HL-60 (cell line): ENCODE results near the gene RYR3.

Source experiments
- DNase-seq, 2 experiments: peaks; one replicate each; pipeline ENCODE4 v3.0.0-alpha.2; 2010 to 2020; ENCODE audit warnings: low read depth in 1 of 2, low spot score in 1 of 2
- H3K27ac ChIP-seq: fragments of 250-450 bp; sonication (Bioruptor Pico); replicated peaks from 2 replicates; pipeline ENCODE4 v1.5.1; 2020; ENCODE audit warnings: mild to moderate bottlenecking, moderate library complexity
- H3K27me3 ChIP-seq: fragments of 250-450 bp; sonication (Bioruptor Pico); 2 replicates; pipeline ENCODE4 v1.5.1; 2021; ENCODE audit warnings: mild to moderate bottlenecking, moderate library complexity; ENCODE audit not compliant: insufficient read depth, poor library complexity, severe bottlenecking
- H3K4me3 ChIP-seq: replicated peaks from 2 replicates; pipeline ENCODE4 v1.5.1; 2011; ENCODE audit warnings: mild to moderate bottlenecking, control low read depth, low read length; ENCODE audit not compliant: insufficient read depth
- GABPA ChIP-seq: IDR thresholded peaks from 2 replicates; pipeline ENCODE4 v1.6.1; 2012; ENCODE audit warnings: low read depth
- POLR2AphosphoS5 ChIP-seq: IDR thresholded peaks from 2 replicates; pipeline ENCODE4 v1.6.1; 2012; ENCODE audit warnings: low read depth
- SPI1 ChIP-seq: IDR thresholded peaks from 2 replicates; pipeline ENCODE4 v1.6.1; 2012; ENCODE audit warnings: low read depth, mild to moderate bottlenecking, borderline replicate concordance
- TF ChIP-seq, protein P1 (sequence below): IDR thresholded peaks from one replicate; pipeline ENCODE4 v1.5.1; 2011; ENCODE audit warnings: low read length, control low read depth, inconsistent platforms; ENCODE audit not compliant: insufficient read depth
- TF ChIP-seq, protein P2 (sequence below): IDR thresholded peaks from 2 replicates; pipeline ENCODE4 v1.6.1; 2012; ENCODE audit warnings: low read depth; ENCODE audit not compliant: insufficient replicate concordance

RYR3 gene

DNA sequence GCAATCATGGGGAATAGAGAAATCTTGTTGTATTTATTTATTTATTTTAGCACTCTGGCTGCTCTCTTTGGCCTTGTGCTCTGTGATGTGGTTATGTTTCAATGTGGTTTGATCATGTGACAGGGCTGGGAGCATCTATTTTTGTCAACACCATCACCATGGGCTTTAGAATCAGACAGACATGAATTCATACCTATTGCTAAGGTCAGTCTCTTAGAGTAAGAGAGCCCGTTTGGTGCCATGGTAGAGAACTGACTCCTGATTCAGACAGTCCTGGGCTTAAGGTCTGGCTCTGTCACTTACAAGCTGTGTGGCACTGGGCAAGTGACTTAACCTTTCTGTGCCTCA is 157.0 kb downstream of the RYR3 start:
- no peaks in the 10 kb centered on the region for H3K27me3 ChIP-seq
- no peak for DNase-seq
- H3K4me3 ChIP-seq = no peak overlapping the region
- TF ChIP-seq, protein P1, sequence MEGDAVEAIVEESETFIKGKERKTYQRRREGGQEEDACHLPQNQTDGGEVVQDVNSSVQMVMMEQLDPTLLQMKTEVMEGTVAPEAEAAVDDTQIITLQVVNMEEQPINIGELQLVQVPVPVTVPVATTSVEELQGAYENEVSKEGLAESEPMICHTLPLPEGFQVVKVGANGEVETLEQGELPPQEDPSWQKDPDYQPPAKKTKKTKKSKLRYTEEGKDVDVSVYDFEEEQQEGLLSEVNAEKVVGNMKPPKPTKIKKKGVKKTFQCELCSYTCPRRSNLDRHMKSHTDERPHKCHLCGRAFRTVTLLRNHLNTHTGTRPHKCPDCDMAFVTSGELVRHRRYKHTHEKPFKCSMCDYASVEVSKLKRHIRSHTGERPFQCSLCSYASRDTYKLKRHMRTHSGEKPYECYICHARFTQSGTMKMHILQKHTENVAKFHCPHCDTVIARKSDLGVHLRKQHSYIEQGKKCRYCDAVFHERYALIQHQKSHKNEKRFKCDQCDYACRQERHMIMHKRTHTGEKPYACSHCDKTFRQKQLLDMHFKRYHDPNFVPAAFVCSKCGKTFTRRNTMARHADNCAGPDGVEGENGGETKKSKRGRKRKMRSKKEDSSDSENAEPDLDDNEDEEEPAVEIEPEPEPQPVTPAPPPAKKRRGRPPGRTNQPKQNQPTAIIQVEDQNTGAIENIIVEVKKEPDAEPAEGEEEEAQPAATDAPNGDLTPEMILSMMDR = no peak
- TF ChIP-seq SPI1 (no peak), GABPA (no peak), POLR2AphosphoS5 (no peak)
- TF ChIP-seq, protein P2, sequence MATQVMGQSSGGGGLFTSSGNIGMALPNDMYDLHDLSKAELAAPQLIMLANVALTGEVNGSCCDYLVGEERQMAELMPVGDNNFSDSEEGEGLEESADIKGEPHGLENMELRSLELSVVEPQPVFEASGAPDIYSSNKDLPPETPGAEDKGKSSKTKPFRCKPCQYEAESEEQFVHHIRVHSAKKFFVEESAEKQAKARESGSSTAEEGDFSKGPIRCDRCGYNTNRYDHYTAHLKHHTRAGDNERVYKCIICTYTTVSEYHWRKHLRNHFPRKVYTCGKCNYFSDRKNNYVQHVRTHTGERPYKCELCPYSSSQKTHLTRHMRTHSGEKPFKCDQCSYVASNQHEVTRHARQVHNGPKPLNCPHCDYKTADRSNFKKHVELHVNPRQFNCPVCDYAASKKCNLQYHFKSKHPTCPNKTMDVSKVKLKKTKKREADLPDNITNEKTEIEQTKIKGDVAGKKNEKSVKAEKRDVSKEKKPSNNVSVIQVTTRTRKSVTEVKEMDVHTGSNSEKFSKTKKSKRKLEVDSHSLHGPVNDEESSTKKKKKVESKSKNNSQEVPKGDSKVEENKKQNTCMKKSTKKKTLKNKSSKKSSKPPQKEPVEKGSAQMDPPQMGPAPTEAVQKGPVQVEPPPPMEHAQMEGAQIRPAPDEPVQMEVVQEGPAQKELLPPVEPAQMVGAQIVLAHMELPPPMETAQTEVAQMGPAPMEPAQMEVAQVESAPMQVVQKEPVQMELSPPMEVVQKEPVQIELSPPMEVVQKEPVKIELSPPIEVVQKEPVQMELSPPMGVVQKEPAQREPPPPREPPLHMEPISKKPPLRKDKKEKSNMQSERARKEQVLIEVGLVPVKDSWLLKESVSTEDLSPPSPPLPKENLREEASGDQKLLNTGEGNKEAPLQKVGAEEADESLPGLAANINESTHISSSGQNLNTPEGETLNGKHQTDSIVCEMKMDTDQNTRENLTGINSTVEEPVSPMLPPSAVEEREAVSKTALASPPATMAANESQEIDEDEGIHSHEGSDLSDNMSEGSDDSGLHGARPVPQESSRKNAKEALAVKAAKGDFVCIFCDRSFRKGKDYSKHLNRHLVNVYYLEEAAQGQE = no peak
- H3K27ac ChIP-seq = no peak overlapping the region

DNA sequence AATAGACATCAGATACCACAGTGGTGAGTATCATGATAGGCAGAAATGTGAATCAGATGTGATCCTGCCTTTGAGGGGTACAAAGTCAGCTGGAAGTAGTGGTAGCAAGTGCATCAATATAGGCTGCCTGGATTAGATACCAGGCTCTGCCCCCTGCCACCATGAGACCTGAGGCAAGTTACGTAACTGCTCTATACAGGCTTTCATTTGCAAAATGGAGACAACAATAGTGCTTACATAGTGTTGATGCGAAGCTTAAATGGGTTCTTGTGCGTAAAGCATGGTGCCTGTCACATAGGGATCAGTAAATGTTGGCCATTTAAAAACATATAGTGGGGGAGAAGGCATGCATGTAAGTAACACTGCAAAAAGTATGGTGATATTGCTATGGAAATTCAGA is 158.0 kb downstream of the RYR3 start:
- Histone ChIP-seq H3K27ac (no peak overlapping the region), H3K27me3 (no peaks in the 10 kb centered on the region), H3K4me3 (no peak overlapping the region)
- DNase-seq = no peak
- TF ChIP-seq, protein P2 = no peak
- no peak for TF ChIP-seq POLR2AphosphoS5
- TF ChIP-seq GABPA = no peak
- TF ChIP-seq, protein P1 = no peak
- no peak for TF ChIP-seq SPI1

DNA sequence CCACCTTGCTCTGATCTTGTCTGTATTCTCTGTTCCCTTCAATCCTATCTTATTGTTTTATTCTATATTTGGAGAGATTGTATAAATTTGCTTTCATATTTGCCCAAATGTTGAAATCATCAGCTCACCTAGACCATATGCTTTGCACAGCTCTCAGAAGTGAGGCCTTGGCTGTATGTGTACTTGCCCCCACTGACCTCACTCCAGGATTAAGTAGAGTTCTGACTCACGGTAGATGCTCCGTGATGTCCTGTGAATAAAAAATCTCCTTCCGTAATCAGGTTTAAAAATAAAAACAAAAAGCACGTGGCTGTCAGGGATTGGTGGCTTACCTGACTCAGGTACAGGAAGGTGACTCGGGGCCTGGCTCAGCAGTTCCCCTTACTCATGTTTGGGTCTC is 162.2 kb downstream of the RYR3 start:
- DNase-seq = no peak
- no peak overlapping the region for H3K27ac ChIP-seq

More for the DNA sequence above, 162.2 kb downstream of the RYR3 start:
- Histone ChIP-seq H3K27me3 (no peaks in the 10 kb centered on the region), H3K4me3 (no peak overlapping the region)
- TF ChIP-seq POLR2AphosphoS5 (no peak), GABPA (no peak), SPI1 (no peak)
- TF ChIP-seq, protein P2 = no peak
- TF ChIP-seq, protein P1 = no peak
